K562 (cell line): Measurements from ENCODE around the gene RNU6-1. TPM values are rescaled to one million over a fixed set of nuclear protein-coding genes. Genes with fewer than 3 reads are reported as not detected.
A peak's percentile ranks its signal among the peaks of the same experiment; 100 is the strongest.

Source experiments
- BCL6 ChIP-seq: fragments of 250-450 bp; sonication (Bioruptor Pico); IDR thresholded peaks from 2 replicates; pipeline ENCODE4 v1.4.0; 2020
- MCM5 ChIP-seq: fragments of 450-650 bp; IDR thresholded peaks from 2 replicates; pipeline ENCODE4 v1.6.1; 2016; ENCODE audit warnings: low read depth
- MXI1 ChIP-seq: IDR thresholded peaks from 2 replicates; pipeline ENCODE4 v1.6.1; 2011; ENCODE audit warnings: low read depth, mild to moderate bottlenecking, improper control_type of control experiment, low read length
- NCOA2 ChIP-seq, 2 experiments: fragments of 450-650 bp; IDR thresholded peaks; 2 replicates each; pipeline ENCODE4 v1.6.1; 2018; ENCODE audit warnings: mild to moderate bottlenecking in 2 of 2, moderate library complexity in 1 of 2; ENCODE audit not compliant: partially characterized antibody in 2 of 2
- NCOR1 ChIP-seq: fragments of 450-650 bp; IDR thresholded peaks from 2 replicates; pipeline ENCODE4 v1.6.1; 2016; ENCODE audit warnings: mild to moderate bottlenecking, moderate library complexity
- POLR2B ChIP-seq: fragments of 450-650 bp; IDR thresholded peaks from 2 replicates; pipeline ENCODE4 v1.6.1; 2018; ENCODE audit warnings: low read depth; ENCODE audit not compliant: partially characterized antibody
- RBM25 ChIP-seq: fragments of 200-400 bp; formaldehyde crosslinking; IDR thresholded peaks from 2 replicates; pipeline ENCODE4 v1.6.1; 2018; ENCODE audit warnings: low read length, low read depth, moderate library complexity; ENCODE audit not compliant: severe bottlenecking
- RFX1 ChIP-seq: fragments of 450-650 bp; IDR thresholded peaks from 2 replicates; pipeline ENCODE4 v1.6.1; 2016; ENCODE audit warnings: mild to moderate bottlenecking, moderate library complexity
- SMAD2 ChIP-seq: fragments of 150-350 bp; IDR thresholded peaks from 2 replicates; pipeline ENCODE4 v1.6.1; 2014; ENCODE audit warnings: low read depth, mild to moderate bottlenecking, low read length
- SMAD4 ChIP-seq: fragments of 250-450 bp; sonication (Bioruptor Pico); conservative IDR thresholded peaks from 2 replicates; pipeline ENCODE4 v1.8.0; 2021; ENCODE audit warnings: inconsistent platforms, mild to moderate bottlenecking, moderate library complexity
- SMARCE1 ChIP-seq: fragments of 450-650 bp; IDR thresholded peaks from 2 replicates; pipeline ENCODE4 v1.7.1; 2016; ENCODE audit warnings: mild to moderate bottlenecking
- TBP ChIP-seq: optimal IDR thresholded peaks from 2 replicates; pipeline ENCODE3; 2011; ENCODE audit warnings: low read depth, low read length, improper control_type of control experiment
- XRCC3 ChIP-seq: fragments of 450-650 bp; IDR thresholded peaks from 2 replicates; pipeline ENCODE4 v1.6.1; 2017; ENCODE audit warnings: mild to moderate bottlenecking, moderate library complexity
- ZC3H8 ChIP-seq: fragments of 450-650 bp; IDR thresholded peaks from 2 replicates; pipeline ENCODE4 v1.6.1; 2017
- ZFP1 ChIP-seq: fragments of 450-650 bp; formaldehyde crosslinking; IDR thresholded peaks from 2 replicates; pipeline ENCODE4 v1.4.0; 2020; ENCODE audit warnings: mild to moderate bottlenecking, mixed read lengths
- ZNF263 ChIP-seq: sonication (generic); formaldehyde crosslinking; IDR thresholded peaks from 2 replicates; pipeline ENCODE4 v1.8.0; 2022; ENCODE audit warnings: mild to moderate bottlenecking, missing genetic modification reagents, borderline replicate concordance
- ZNF583 ChIP-seq: fragments of 250-450 bp; sonication (Bioruptor Pico); IDR thresholded peaks from 2 replicates; pipeline ENCODE4 v1.4.0; 2020
- ZNF584 ChIP-seq: fragments of 200-800 bp; sonication (Bioruptor generic); IDR thresholded peaks from 2 replicates; pipeline ENCODE4 v1.6.1; 2016; ENCODE audit warnings: low read depth, mild to moderate bottlenecking, missing genetic modification characterization, missing compliant biosample characterization
- ZNF695 ChIP-seq: fragments of 450-650 bp; formaldehyde crosslinking; IDR thresholded peaks from 2 replicates; pipeline ENCODE4 v1.4.0; 2020; ENCODE audit warnings: mild to moderate bottlenecking, moderate library complexity
- polyA plus RNA-seq, 8 experiments: library from polyadenylated mRNA; depleted of rRNA in 4 of 8; stranded (reverse) in 5 of 8; unstranded in 3 of 8; fragments of >200 nt; fragmentation: Nextera tagmentation in 2 of 8; fragmentation: Illumina TruSeq in 1 of 8; extraction: Ambion mirVana in 2 of 8; extraction: Trizol in 1 of 8; gene quantifications; 2 replicates each; pipeline versions ENCODE4 v1.2.1 to v1.2.3, GENCODE V29; 2011 to 2014; ENCODE audit warnings: inconsistent platforms in 1 of 8, missing spikeins in 1 of 8
- total RNA-seq, 7 experiments: library from RNA; depleted of rRNA in 6 of 7; stranded (reverse); fragments of >200 nt in 6 of 7; fragmentation: Illumina TruSeq in 2 of 7; extraction: Trizol in 2 of 7; gene quantifications; 2 replicates each; pipeline versions ENCODE4 v1.2.1 to v1.2.3, GENCODE V29; 2011 to 2021; ENCODE audit warnings: low replicate concordance in 1 of 7
- TF ChIP-seq, protein P1 (sequence below): IDR thresholded peaks from 2 replicates; pipeline ENCODE4 v1.6.1; 2011; ENCODE audit warnings: borderline replicate concordance, low read depth, mild to moderate bottlenecking, moderate library complexity, low read length; ENCODE audit not compliant: insufficient read depth, poor library complexity, severe bottlenecking
- TF ChIP-seq, protein P2 (sequence below): fragments of 250-450 bp; sonication (Bioruptor Pico); IDR thresholded peaks from 2 replicates; pipeline ENCODE4 v1.5.0; 2020; ENCODE audit warnings: mild to moderate bottlenecking, borderline replicate concordance
- TF ChIP-seq, protein P3 (sequence below): fragments of 250-450 bp; sonication (Bioruptor Pico); IDR thresholded peaks from 2 replicates; pipeline ENCODE4 v1.4.0; 2020; ENCODE audit warnings: mild to moderate bottlenecking, moderate library complexity
- TF ChIP-seq, protein P4 (sequence below): IDR thresholded peaks from 2 replicates; pipeline ENCODE4 v1.6.1; 2014; ENCODE audit warnings: antibody characterized with exemption

The RNU6-1 gene
- total and polyA plus RNA-seq, 9 of the 15 experiments (the other 6 are each of a cell fraction or from before 2014, with no cell fraction given): not detected

GRCh38 chr15:67839929-67840748 is at the start of gene RNU6-1 (continued):
- TF ChIP-seq, protein P1, sequence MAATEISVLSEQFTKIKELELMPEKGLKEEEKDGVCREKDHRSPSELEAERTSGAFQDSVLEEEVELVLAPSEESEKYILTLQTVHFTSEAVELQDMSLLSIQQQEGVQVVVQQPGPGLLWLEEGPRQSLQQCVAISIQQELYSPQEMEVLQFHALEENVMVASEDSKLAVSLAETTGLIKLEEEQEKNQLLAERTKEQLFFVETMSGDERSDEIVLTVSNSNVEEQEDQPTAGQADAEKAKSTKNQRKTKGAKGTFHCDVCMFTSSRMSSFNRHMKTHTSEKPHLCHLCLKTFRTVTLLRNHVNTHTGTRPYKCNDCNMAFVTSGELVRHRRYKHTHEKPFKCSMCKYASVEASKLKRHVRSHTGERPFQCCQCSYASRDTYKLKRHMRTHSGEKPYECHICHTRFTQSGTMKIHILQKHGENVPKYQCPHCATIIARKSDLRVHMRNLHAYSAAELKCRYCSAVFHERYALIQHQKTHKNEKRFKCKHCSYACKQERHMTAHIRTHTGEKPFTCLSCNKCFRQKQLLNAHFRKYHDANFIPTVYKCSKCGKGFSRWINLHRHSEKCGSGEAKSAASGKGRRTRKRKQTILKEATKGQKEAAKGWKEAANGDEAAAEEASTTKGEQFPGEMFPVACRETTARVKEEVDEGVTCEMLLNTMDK: no peak
- TF ChIP-seq ZNF584 (CRISPR knock-in tag) (no peak; the same call in 1 of the 2 replicates), NCOR1 (no peak; the same call in 1 of the 2 replicates), SMAD2 (no peak), BCL6 (CRISPR knock-in tag) (no peak), ZNF583 (CRISPR knock-in tag) (no peak), RFX1 (no peak), MCM5 (no peak), POLR2B (peak; percentile 83), NCOA2 (IDR thresholded peaks at IDR 0.05; ENCODE audit: partially characterized antibody in 2 of 2) (no peak), ZNF263 (CRISPR knock-in tag) (no peak; the same call in 1 of the 2 replicates), XRCC3 (no peak), ZFP1 (CRISPR knock-in tag) (no peak), ZC3H8 (no peak), TBP (peak; percentile 98), RBM25 (no peak), MXI1 (no peak), SMAD4 (CRISPR knock-in tag) (0 out of 2 replicates have a peak, but pooled peaks have one; percentile 40), SMARCE1 (peak; percentile 21; the same call in 1 of the 2 replicates), ZNF695 (CRISPR knock-in tag) (no peak)
- TF ChIP-seq, protein P2, sequence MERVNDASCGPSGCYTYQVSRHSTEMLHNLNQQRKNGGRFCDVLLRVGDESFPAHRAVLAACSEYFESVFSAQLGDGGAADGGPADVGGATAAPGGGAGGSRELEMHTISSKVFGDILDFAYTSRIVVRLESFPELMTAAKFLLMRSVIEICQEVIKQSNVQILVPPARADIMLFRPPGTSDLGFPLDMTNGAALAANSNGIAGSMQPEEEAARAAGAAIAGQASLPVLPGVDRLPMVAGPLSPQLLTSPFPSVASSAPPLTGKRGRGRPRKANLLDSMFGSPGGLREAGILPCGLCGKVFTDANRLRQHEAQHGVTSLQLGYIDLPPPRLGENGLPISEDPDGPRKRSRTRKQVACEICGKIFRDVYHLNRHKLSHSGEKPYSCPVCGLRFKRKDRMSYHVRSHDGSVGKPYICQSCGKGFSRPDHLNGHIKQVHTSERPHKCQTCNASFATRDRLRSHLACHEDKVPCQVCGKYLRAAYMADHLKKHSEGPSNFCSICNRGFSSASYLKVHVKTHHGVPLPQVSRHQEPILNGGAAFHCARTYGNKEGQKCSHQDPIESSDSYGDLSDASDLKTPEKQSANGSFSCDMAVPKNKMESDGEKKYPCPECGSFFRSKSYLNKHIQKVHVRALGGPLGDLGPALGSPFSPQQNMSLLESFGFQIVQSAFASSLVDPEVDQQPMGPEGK: 0 out of 2 replicates have a peak, but pooled peaks have one; percentile 40
- TF ChIP-seq, protein P3, sequence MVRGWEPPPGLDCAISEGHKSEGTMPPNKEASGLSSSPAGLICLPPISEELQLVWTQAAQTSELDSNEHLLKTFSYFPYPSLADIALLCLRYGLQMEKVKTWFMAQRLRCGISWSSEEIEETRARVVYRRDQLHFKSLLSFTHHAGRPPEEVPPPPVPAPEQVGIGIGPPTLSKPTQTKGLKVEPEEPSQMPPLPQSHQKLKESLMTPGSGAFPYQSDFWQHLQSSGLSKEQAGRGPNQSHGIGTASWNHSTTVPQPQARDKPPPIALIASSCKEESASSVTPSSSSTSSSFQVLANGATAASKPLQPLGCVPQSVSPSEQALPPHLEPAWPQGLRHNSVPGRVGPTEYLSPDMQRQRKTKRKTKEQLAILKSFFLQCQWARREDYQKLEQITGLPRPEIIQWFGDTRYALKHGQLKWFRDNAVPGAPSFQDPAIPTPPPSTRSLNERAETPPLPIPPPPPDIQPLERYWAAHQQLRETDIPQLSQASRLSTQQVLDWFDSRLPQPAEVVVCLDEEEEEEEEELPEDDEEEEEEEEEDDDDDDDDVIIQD (CRISPR knock-in tag): no peak
- TF ChIP-seq, protein P4, sequence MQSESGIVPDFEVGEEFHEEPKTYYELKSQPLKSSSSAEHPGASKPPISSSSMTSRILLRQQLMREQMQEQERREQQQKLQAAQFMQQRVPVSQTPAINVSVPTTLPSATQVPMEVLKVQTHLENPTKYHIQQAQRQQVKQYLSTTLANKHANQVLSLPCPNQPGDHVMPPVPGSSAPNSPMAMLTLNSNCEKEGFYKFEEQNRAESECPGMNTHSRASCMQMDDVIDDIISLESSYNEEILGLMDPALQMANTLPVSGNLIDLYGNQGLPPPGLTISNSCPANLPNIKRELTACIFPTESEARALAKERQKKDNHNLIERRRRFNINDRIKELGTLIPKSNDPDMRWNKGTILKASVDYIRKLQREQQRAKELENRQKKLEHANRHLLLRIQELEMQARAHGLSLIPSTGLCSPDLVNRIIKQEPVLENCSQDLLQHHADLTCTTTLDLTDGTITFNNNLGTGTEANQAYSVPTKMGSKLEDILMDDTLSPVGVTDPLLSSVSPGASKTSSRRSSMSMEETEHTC: peak; percentile 84
